PFSK-1 (cell line): ENCODE measurements around the gene PARP4.

Source experiments
- SIN3A ChIP-seq: IDR thresholded peaks from 2 replicates; pipeline ENCODE4 v1.6.1; 2012; ENCODE audit warnings: mild to moderate bottlenecking, low read length, moderate library complexity, borderline replicate concordance; ENCODE audit not compliant: insufficient read depth
- TAF1 ChIP-seq: IDR thresholded peaks from 2 replicates; pipeline ENCODE4 v1.6.1; 2012; ENCODE audit warnings: low read length, control low read depth, borderline replicate concordance; ENCODE audit not compliant: insufficient read depth
- TF ChIP-seq, protein P1 (sequence below), 2 experiments: IDR thresholded peaks; 2 replicates each; pipeline versions ENCODE4 v1.6.1 to v1.8.0; 2011 to 2012; ENCODE audit warnings: low read depth in 2 of 2, low read length in 2 of 2, control low read depth in 1 of 2, inconsistent platforms in 1 of 2, mild to moderate bottlenecking in 1 of 2, moderate library complexity in 1 of 2; ENCODE audit not compliant: insufficient read depth in 1 of 2

DNA sequence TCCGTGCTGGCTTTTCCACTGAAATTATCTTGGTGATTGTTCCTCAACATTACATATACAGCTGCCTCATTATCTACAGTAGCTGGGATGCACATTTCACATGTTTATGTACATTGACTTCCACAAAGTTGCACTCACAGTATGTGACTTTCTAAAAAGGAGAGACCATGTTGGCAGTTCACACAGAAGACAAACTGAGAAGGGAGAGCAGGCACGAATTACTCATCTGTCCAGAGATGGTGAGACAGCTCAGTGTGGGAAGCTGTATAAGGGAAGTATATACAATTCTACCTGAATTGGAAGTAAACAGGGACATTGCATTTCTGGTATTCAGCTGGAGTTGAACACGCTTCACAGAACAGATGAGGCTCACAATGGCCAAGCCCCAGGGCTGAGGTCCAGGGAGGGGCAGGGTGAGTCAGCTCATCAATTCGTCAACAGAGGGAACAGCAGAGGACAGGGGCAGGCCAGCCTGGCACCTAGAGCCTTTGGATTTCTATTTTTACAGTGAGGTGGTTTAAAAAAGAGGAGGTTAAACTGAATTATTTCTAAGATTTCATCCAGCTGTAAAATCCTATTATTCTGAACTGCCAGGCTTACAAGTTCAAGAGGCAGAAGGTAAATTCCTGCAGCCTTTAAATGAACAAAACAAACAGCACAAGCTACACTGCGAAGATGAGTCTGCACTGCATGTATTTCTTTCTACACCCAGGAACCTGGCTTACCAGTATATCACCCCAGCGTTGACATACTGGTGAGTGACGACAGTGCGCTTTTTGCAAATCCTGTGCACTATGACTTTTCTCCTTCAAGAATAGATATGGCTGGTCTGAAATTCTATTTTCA is 9.8 kb downstream of the PARP4 start:
- TF ChIP-seq, protein P1, sequence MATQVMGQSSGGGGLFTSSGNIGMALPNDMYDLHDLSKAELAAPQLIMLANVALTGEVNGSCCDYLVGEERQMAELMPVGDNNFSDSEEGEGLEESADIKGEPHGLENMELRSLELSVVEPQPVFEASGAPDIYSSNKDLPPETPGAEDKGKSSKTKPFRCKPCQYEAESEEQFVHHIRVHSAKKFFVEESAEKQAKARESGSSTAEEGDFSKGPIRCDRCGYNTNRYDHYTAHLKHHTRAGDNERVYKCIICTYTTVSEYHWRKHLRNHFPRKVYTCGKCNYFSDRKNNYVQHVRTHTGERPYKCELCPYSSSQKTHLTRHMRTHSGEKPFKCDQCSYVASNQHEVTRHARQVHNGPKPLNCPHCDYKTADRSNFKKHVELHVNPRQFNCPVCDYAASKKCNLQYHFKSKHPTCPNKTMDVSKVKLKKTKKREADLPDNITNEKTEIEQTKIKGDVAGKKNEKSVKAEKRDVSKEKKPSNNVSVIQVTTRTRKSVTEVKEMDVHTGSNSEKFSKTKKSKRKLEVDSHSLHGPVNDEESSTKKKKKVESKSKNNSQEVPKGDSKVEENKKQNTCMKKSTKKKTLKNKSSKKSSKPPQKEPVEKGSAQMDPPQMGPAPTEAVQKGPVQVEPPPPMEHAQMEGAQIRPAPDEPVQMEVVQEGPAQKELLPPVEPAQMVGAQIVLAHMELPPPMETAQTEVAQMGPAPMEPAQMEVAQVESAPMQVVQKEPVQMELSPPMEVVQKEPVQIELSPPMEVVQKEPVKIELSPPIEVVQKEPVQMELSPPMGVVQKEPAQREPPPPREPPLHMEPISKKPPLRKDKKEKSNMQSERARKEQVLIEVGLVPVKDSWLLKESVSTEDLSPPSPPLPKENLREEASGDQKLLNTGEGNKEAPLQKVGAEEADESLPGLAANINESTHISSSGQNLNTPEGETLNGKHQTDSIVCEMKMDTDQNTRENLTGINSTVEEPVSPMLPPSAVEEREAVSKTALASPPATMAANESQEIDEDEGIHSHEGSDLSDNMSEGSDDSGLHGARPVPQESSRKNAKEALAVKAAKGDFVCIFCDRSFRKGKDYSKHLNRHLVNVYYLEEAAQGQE (IDR thresholded peaks at IDR 0.05; ENCODE audit: insufficient read depth in 1 of 2, low read depth in 2 of 2, low read length in 2 of 2), result no peak
- TF ChIP-seq TAF1 (no peak), SIN3A (no peak)
